ENCODE measurements around the gene CENPP. TPM values are rescaled to one million over a fixed set of nuclear protein-coding genes. Genes with fewer than 3 reads are reported as not detected.
A peak's percentile ranks its signal among the peaks of the same experiment; 100 is the strongest.
"Not testable (repeated sequence)": the region's sequence is repeated elsewhere in the genome, so short reads cannot be mapped to it uniquely, and the experiment has no call there.

The CENPP gene
- total RNA-seq, 2 donors from 2014 or later = 1.9 to 6.8 TPM

- H3K4me3 Mint-ChIP-seq = no peak overlapping the region
- H3K4me1 Mint-ChIP-seq = peaks cover 15% of the 10 kb centered on the region
- no peaks in the 10 kb centered on the region for H3K27me3 Mint-ChIP-seq
- ATAC-seq = no peak
- H3K9me3 ChIP-seq (ENCODE audit: control insufficient read depth, low read length, poor library complexity, severe bottlenecking) = no peaks in the 10 kb centered on the region
- DNase-seq = no peak
- H3K27ac Mint-ChIP-seq = no peak overlapping the region
- H3K36me3 Mint-ChIP-seq (ENCODE audit: low read depth) = no peaks in the 10 kb centered on the region
Measured at GRCh38 chr9:92402826-92403745, 77.3 kb downstream of the CENPP start.

GRCh38 chr9:92404042-92404836, 78.5 kb downstream of the CENPP start, which contains the start of gene OGN:
Gene OGN, minus strand, starts transcription at chr9:92404578. Its CDS starts 1,171 bp downstream, at chr9:92403407.
- no peaks in the 10 kb centered on the region for H3K27me3 Mint-ChIP-seq
- no peak within 1 kb of the TSS for H3K27ac Mint-ChIP-seq
- no peaks in the 10 kb centered on the region for H3K36me3 Mint-ChIP-seq (ENCODE audit: low read depth)
- no peak within 1 kb of the TSS for H3K4me3 Mint-ChIP-seq
- H3K9me3 ChIP-seq (ENCODE audit: control insufficient read depth, low read length, poor library complexity, severe bottlenecking) = no peaks in the 10 kb centered on the region
- ATAC-seq (no peak), DNase-seq (no peak)
- H3K4me1 Mint-ChIP-seq = peaks cover 15% of the 10 kb centered on the region

- no peak for ATAC-seq
- Mint-ChIP-seq H3K27me3 (no peaks in the 10 kb centered on the region), H3K4me3 (no peak overlapping the region), H3K36me3 (ENCODE audit: low read depth) (no peaks in the 10 kb centered on the region), H3K27ac (peak overlapping the region; percentile 77), H3K4me1 (peaks cover 15% of the 10 kb centered on the region)
- no peak for DNase-seq
- H3K9me3 ChIP-seq (ENCODE audit: control insufficient read depth, low read length, poor library complexity, severe bottlenecking) = no peaks in the 10 kb centered on the region
Measured at GRCh38 chr9:92405818-92406217, 80.1 kb downstream of the CENPP start.

GRCh38 chr9:92406477-92406876, 80.7 kb downstream of the CENPP start:
- DNase-seq (no peak), ATAC-seq (peak; percentile 90)
- peaks cover 15% of the 10 kb centered on the region for H3K4me1 Mint-ChIP-seq
- H3K27ac Mint-ChIP-seq = peak overlapping the region; percentile 77
- peak overlapping the region; percentile 31 for H3K4me3 Mint-ChIP-seq
- H3K27me3 Mint-ChIP-seq = no peaks in the 10 kb centered on the region
- H3K9me3 ChIP-seq (ENCODE audit: control insufficient read depth, low read length, poor library complexity, severe bottlenecking) = no peaks in the 10 kb centered on the region
- no peaks in the 10 kb centered on the region for H3K36me3 Mint-ChIP-seq (ENCODE audit: low read depth)

- Mint-ChIP-seq H3K4me1 (peaks cover 15% of the 10 kb centered on the region), H3K36me3 (ENCODE audit: low read depth) (no peaks in the 10 kb centered on the region), H3K27ac (peak overlapping the region; percentile 34), H3K4me3 (no peak overlapping the region), H3K27me3 (no peaks in the 10 kb centered on the region)
- DNase-seq = no peak
- H3K9me3 ChIP-seq (ENCODE audit: control insufficient read depth, low read length, poor library complexity, severe bottlenecking) = no peaks in the 10 kb centered on the region
- ATAC-seq = no peak
Measured at GRCh38 chr9:92407818-92408217, 82.1 kb downstream of the CENPP start.

GRCh38 chr9:92408747-92409478, 83.2 kb downstream of the CENPP start:
- Mint-ChIP-seq H3K4me1 (peaks cover 15% of the 10 kb centered on the region), H3K4me3 (no peak overlapping the region), H3K27me3 (no peaks in the 10 kb centered on the region), H3K36me3 (ENCODE audit: low read depth) (no peaks in the 10 kb centered on the region), H3K27ac (no peak overlapping the region)
- ATAC-seq (no peak), DNase-seq (no peak)
- H3K9me3 ChIP-seq (ENCODE audit: control insufficient read depth, low read length, poor library complexity, severe bottlenecking) = no peaks in the 10 kb centered on the region

GRCh38 chr9:92411157-92411556, 85.4 kb downstream of the CENPP start:
- H3K36me3 Mint-ChIP-seq (ENCODE audit: low read depth); DNase-seq; H3K27ac Mint-ChIP-seq; H3K27me3 Mint-ChIP-seq; H3K9me3 ChIP-seq (ENCODE audit: control insufficient read depth, low read length, poor library complexity, severe bottlenecking); ATAC-seq; H3K4me1 Mint-ChIP-seq; H3K4me3 Mint-ChIP-seq: not testable (repeated sequence)

- Mint-ChIP-seq H3K36me3 (ENCODE audit: low read depth) (no peaks in the 10 kb centered on the region), H3K4me3 (no peak overlapping the region), H3K4me1 (no peaks in the 10 kb centered on the region), H3K27ac (no peak overlapping the region), H3K27me3 (no peaks in the 10 kb centered on the region)
- ATAC-seq (no peak), DNase-seq (no peak)
- no peaks in the 10 kb centered on the region for H3K9me3 ChIP-seq (ENCODE audit: control insufficient read depth, low read length, poor library complexity, severe bottlenecking)
Measured at GRCh38 chr9:92414566-92414965, 88.8 kb downstream of the CENPP start.

- Mint-ChIP-seq H3K4me1 (no peaks in the 10 kb centered on the region), H3K4me3 (no peak overlapping the region), H3K36me3 (ENCODE audit: low read depth) (no peaks in the 10 kb centered on the region), H3K27me3 (no peaks in the 10 kb centered on the region), H3K27ac (peak overlapping the region; percentile 37)
- H3K9me3 ChIP-seq (ENCODE audit: control insufficient read depth, low read length, poor library complexity, severe bottlenecking) = no peaks in the 10 kb centered on the region
- ATAC-seq (no peak), DNase-seq (no peak)
Measured at GRCh38 chr9:92422611-92423338, 97.0 kb downstream of the CENPP start.

- no peak for DNase-seq
- no peaks in the 10 kb centered on the region for H3K4me1 Mint-ChIP-seq
Measured at GRCh38 chr9:92423612-92424011, 97.9 kb downstream of the CENPP start.

GRCh38 chr9:92424340-92424739, 98.6 kb downstream of the CENPP start, which contains the start of gene OMD:
Gene OMD, minus strand, starts transcription at chr9:92424471. Its CDS starts 6,913 bp downstream, at chr9:92417558.
- Mint-ChIP-seq H3K4me1 (no peaks in the 10 kb centered on the region), H3K36me3 (ENCODE audit: low read depth) (no peaks in the 10 kb centered on the region), H3K27ac (no peak within 1 kb of the TSS), H3K4me3 (no peak within 1 kb of the TSS), H3K27me3 (no peaks in the 10 kb centered on the region)
- no peaks in the 10 kb centered on the region for H3K9me3 ChIP-seq (ENCODE audit: control insufficient read depth, low read length, poor library complexity, severe bottlenecking)
- no peak for ATAC-seq
- no peak for DNase-seq

More at GRCh38 chr9:92423612-92424011, 97.9 kb downstream of the CENPP start:
- no peak for ATAC-seq
- Mint-ChIP-seq H3K27me3 (no peaks in the 10 kb centered on the region), H3K27ac (no peak overlapping the region), H3K36me3 (ENCODE audit: low read depth) (no peaks in the 10 kb centered on the region), H3K4me3 (no peak overlapping the region)
- no peaks in the 10 kb centered on the region for H3K9me3 ChIP-seq (ENCODE audit: control insufficient read depth, low read length, poor library complexity, severe bottlenecking)

GRCh38 chr9:92425474-92425873, 99.7 kb downstream of the CENPP start:
- Mint-ChIP-seq H3K4me3 (no peak overlapping the region), H3K27ac (no peak overlapping the region), H3K27me3 (no peaks in the 10 kb centered on the region), H3K36me3 (ENCODE audit: low read depth) (no peaks in the 10 kb centered on the region), H3K4me1 (no peaks in the 10 kb centered on the region)
- no peak for DNase-seq
- ATAC-seq = no peak
- no peaks in the 10 kb centered on the region for H3K9me3 ChIP-seq (ENCODE audit: control insufficient read depth, low read length, poor library complexity, severe bottlenecking)

Measured in T-helper 17 cell (primary cell).